Measurements from ENCODE around the gene STXBP4.

DNA sequence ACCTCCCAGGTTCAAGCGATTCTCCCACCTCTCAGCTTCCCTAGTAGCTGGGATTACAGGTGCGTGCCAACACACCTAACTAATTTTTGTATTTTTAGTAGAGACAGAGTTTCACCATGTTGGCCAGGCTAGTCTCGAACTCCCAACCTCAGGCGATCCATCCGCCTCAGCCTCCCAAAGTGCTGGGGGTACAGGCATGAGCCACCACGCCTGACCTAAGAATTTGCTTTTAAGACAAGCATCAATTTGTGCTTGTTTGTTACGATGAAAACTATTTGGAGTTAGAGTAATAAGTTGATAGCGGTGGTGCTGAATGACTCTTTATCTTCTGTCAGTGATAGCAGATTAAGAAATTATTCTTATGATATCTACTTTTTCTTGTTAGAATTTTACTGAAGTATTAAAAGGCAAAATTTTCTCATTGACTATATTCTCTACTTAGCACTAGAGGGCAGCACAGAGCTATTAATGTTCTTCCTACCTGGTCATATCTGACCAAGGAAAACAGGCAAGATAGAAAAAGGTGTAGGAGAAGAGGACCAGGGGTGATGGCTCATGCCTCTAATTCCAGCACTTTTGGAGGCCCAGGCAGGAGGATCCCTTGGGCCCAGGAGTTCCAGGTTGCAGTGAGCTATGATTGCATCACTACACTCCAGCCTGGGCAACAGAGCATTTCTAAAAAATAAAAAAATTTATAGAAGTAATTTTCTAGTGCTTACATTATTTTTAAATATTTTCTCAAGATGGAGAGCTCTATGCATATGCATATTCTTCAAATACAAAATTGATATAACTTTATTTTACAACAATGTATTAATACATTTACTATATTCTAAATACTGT is 24.5 kb downstream of the STXBP4 start:
- TF ChIP-seq, protein P1, sequence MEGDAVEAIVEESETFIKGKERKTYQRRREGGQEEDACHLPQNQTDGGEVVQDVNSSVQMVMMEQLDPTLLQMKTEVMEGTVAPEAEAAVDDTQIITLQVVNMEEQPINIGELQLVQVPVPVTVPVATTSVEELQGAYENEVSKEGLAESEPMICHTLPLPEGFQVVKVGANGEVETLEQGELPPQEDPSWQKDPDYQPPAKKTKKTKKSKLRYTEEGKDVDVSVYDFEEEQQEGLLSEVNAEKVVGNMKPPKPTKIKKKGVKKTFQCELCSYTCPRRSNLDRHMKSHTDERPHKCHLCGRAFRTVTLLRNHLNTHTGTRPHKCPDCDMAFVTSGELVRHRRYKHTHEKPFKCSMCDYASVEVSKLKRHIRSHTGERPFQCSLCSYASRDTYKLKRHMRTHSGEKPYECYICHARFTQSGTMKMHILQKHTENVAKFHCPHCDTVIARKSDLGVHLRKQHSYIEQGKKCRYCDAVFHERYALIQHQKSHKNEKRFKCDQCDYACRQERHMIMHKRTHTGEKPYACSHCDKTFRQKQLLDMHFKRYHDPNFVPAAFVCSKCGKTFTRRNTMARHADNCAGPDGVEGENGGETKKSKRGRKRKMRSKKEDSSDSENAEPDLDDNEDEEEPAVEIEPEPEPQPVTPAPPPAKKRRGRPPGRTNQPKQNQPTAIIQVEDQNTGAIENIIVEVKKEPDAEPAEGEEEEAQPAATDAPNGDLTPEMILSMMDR (IDR thresholded peaks at IDR 0.05) = peak in 5 of 7 experiments; percentile 33 to 63 (median 54)
- no peak for TF ChIP-seq POLR2AphosphoS5 (IDR thresholded peaks at IDR 0.05)
- TF ChIP-seq POLR2A (IDR thresholded peaks at IDR 0.05) = no peak
